PFSK-1 (cell line): ENCODE results near the gene CRKL.

Source experiments
- FOXP2 ChIP-seq: optimal IDR thresholded peaks from 2 replicates; pipeline ENCODE3; 2011; ENCODE audit warnings: borderline replicate concordance, control low read depth, inconsistent platforms; ENCODE audit not compliant: insufficient read depth; ENCODE audit errors: extremely low read length, extremely low read depth
- POLR2AphosphoS5 ChIP-seq: IDR thresholded peaks from 2 replicates; pipeline ENCODE4 v1.6.1; 2012; ENCODE audit warnings: low read depth, mild to moderate bottlenecking, control low read depth, low read length, moderate library complexity
- REST ChIP-seq, 2 experiments: IDR thresholded peaks; 2 replicates each; pipeline versions ENCODE4 v1.6.1 to v1.8.0; 2011 to 2012; ENCODE audit warnings: low read depth in 2 of 2, low read length in 2 of 2, control low read depth in 1 of 2, inconsistent platforms in 1 of 2, mild to moderate bottlenecking in 1 of 2, moderate library complexity in 1 of 2; ENCODE audit not compliant: insufficient read depth in 1 of 2
- SIN3A ChIP-seq: IDR thresholded peaks from 2 replicates; pipeline ENCODE4 v1.6.1; 2012; ENCODE audit warnings: mild to moderate bottlenecking, low read length, moderate library complexity, borderline replicate concordance; ENCODE audit not compliant: insufficient read depth
- TAF1 ChIP-seq: IDR thresholded peaks from 2 replicates; pipeline ENCODE4 v1.6.1; 2012; ENCODE audit warnings: low read length, control low read depth, borderline replicate concordance; ENCODE audit not compliant: insufficient read depth

Gene CRKL

GRCh38 chr22:20985720-20986119 is 68.5 kb downstream of the CRKL start:
- TF ChIP-seq POLR2AphosphoS5, result no peak
- TF ChIP-seq REST (IDR thresholded peaks at IDR 0.05; ENCODE audit: insufficient read depth in 1 of 2, low read depth in 2 of 2, low read length in 2 of 2), result no peak
- TF ChIP-seq TAF1, result no peak
- TF ChIP-seq SIN3A, result no peak
- TF ChIP-seq FOXP2, result no peak

- TF ChIP-seq TAF1, result no peak
These were observed 69.2 kb downstream of the CRKL start for GRCh38 chr22:20986365-20986764.

GRCh38 chr22:20987375-20987774 is 70.2 kb downstream of the CRKL start:
- TF ChIP-seq SIN3A (no peak), POLR2AphosphoS5 (no peak), FOXP2 (no peak), REST (IDR thresholded peaks at IDR 0.05; ENCODE audit: insufficient read depth in 1 of 2, low read depth in 2 of 2, low read length in 2 of 2) (no peak)

GRCh38 chr22:20988573-20989322 is 71.5 kb downstream of the CRKL start:
- TF ChIP-seq SIN3A (no peak), POLR2AphosphoS5 (no peak), REST (IDR thresholded peaks at IDR 0.05; ENCODE audit: insufficient read depth in 1 of 2, low read depth in 2 of 2, low read length in 2 of 2) (no peak), TAF1 (no peak), FOXP2 (no peak)

GRCh38 chr22:20989323-20990138 is 72.3 kb downstream of the CRKL start:
- TF ChIP-seq TAF1, result no peak
- no peak for TF ChIP-seq FOXP2
- TF ChIP-seq REST (IDR thresholded peaks at IDR 0.05; ENCODE audit: insufficient read depth in 1 of 2, low read depth in 2 of 2, low read length in 2 of 2), result no peak
- no peak for TF ChIP-seq SIN3A
- TF ChIP-seq POLR2AphosphoS5, result no peak
